Gastrocnemius medialis (tissue), 4 donors: ENCODE data around the gene MPP3.

Experiments used
- POLR2A ChIP-seq, 2 donors: fragments of 450-650 bp; IDR thresholded peaks; one replicate each; pipeline ENCODE4 v1.6.1; 2017; ENCODE audit warnings: antibody characterized with exemption in 2 of 2, mild to moderate bottlenecking in 2 of 2, moderate library complexity in 2 of 2
- TF ChIP-seq, protein P1 (sequence below), 5 experiments: fragments of 450-650 bp in 3 of 5; fragments of 200-600 bp in 2 of 5; sonication (generic) in 2 of 5; IDR thresholded peaks in 4 of 5; conservative IDR thresholded peaks in 1 of 5; 1 replicate in 4 of 5; 2 replicates in 1 of 5; pipeline ENCODE4 v1.5.1; 2016 to 2019; ENCODE audit warnings: antibody characterized with exemption in 5 of 5, mild to moderate bottlenecking in 3 of 5, moderate library complexity in 3 of 5

DNA sequence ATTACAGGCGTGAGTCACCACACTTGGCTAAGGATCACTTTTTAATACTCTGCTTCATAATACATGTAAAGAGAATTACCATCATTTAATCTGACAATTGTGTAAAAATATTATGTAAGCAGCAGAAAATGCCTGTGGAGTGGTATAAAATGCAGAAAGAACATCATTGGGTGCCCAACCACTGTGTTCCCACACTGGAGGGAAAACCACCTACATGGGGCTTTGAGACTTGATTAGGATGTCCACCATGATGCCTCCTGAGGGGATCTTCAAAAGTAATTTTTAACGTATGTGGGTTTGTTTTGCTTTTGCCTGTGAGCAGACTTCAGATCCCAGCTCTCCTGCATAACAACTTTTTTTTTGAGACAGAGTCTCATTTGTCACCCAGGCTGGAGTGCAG lies 33.9 kb downstream of the MPP3 start:
- TF ChIP-seq, protein P1, sequence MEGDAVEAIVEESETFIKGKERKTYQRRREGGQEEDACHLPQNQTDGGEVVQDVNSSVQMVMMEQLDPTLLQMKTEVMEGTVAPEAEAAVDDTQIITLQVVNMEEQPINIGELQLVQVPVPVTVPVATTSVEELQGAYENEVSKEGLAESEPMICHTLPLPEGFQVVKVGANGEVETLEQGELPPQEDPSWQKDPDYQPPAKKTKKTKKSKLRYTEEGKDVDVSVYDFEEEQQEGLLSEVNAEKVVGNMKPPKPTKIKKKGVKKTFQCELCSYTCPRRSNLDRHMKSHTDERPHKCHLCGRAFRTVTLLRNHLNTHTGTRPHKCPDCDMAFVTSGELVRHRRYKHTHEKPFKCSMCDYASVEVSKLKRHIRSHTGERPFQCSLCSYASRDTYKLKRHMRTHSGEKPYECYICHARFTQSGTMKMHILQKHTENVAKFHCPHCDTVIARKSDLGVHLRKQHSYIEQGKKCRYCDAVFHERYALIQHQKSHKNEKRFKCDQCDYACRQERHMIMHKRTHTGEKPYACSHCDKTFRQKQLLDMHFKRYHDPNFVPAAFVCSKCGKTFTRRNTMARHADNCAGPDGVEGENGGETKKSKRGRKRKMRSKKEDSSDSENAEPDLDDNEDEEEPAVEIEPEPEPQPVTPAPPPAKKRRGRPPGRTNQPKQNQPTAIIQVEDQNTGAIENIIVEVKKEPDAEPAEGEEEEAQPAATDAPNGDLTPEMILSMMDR (IDR thresholded peaks at IDR 0.05 in 4 of 5, conservative IDR thresholded peaks at IDR 0.05 in 1 of 5) = no peak
- TF ChIP-seq POLR2A (IDR thresholded peaks at IDR 0.05) = no peak
